K562 (cell line): ENCODE measurements around the gene KRT25. TPM values are rescaled to one million over a fixed set of nuclear protein-coding genes. Genes with fewer than 3 reads are reported as not detected.

Experiments used
- BRD4 ChIP-seq: fragments of 200-600 bp; sonication (generic); IDR thresholded peaks from 2 replicates; pipeline ENCODE4 v1.6.1; 2017; ENCODE audit warnings: inconsistent platforms
- ELF2 ChIP-seq: fragments of 250-450 bp; sonication (Bioruptor Pico); IDR thresholded peaks from 2 replicates; pipeline ENCODE4 v1.5.0; 2021; ENCODE audit warnings: mild to moderate bottlenecking
- HDAC3 ChIP-seq: fragments of 450-650 bp; IDR thresholded peaks from 2 replicates; pipeline ENCODE4 v1.6.1; 2018; ENCODE audit warnings: borderline replicate concordance, mild to moderate bottlenecking, moderate library complexity; ENCODE audit not compliant: partially characterized antibody
- JUND ChIP-seq, 2 experiments: IDR thresholded peaks; 2 replicates in 1 of 2; 3 replicates in 1 of 2; pipeline ENCODE4 v1.6.1; 2011; ENCODE audit warnings: borderline replicate concordance in 2 of 2, low read depth in 2 of 2, low read length in 2 of 2, improper control_type of control experiment in 1 of 2, missing biosample characterization in 1 of 2, missing genetic modification characterization in 1 of 2, missing genetic modification reagents in 1 of 2
- KAT8 ChIP-seq: fragments of 450-650 bp; IDR thresholded peaks from 2 replicates; pipeline ENCODE4 v1.6.1; 2016; ENCODE audit warnings: low read depth, mild to moderate bottlenecking
- MAZ ChIP-seq, 2 experiments: fragments of 450-650 bp in 1 of 2; sonication (generic) in 1 of 2; formaldehyde crosslinking; IDR thresholded peaks in 1 of 2; conservative IDR thresholded peaks in 1 of 2; 2 replicates each; pipeline versions ENCODE4 v1.4.0 to v1.5.0; 2020; ENCODE audit warnings: mild to moderate bottlenecking in 1 of 2, missing genetic modification reagents in 1 of 2
- MYC ChIP-seq, 2 experiments: fragments of 250-450 bp in 1 of 2; sonication (Bioruptor Pico) in 1 of 2; IDR thresholded peaks; 2 replicates each; pipeline versions ENCODE4 v1.5.1 to v1.6.1; 2012 to 2021; ENCODE audit warnings: low read depth in 2 of 2, borderline replicate concordance in 1 of 2, improper control_type of control experiment in 1 of 2, low read length in 1 of 2, mild to moderate bottlenecking in 1 of 2, moderate library complexity in 1 of 2
- RAD21 ChIP-seq, 2 experiments: fragments of 250-450 bp in 1 of 2; fragments of 450-650 bp in 1 of 2; sonication (Bioruptor Pico) in 1 of 2; formaldehyde crosslinking in 1 of 2; IDR thresholded peaks in 1 of 2; conservative IDR thresholded peaks in 1 of 2; 2 replicates each; pipeline versions ENCODE4 v1.4.0 to v1.8.0; 2020 to 2022; ENCODE audit warnings: mild to moderate bottlenecking in 2 of 2, moderate library complexity in 1 of 2
- RBM14 ChIP-seq: fragments of 200-400 bp; formaldehyde crosslinking; IDR thresholded peaks from 2 replicates; pipeline ENCODE4 v1.6.1; 2018; ENCODE audit warnings: low read depth, mild to moderate bottlenecking, low read length, moderate library complexity, borderline replicate concordance; ENCODE audit not compliant: insufficient read depth
- RBM34 ChIP-seq: fragments of 200-400 bp; formaldehyde crosslinking; IDR thresholded peaks from 2 replicates; pipeline ENCODE4 v1.6.1; 2018; ENCODE audit warnings: low read length, borderline replicate concordance; ENCODE audit not compliant: insufficient read depth
- TAF9B ChIP-seq: fragments of 450-650 bp; IDR thresholded peaks from 2 replicates; pipeline ENCODE4 v1.6.1; 2018; ENCODE audit warnings: mild to moderate bottlenecking; ENCODE audit not compliant: partially characterized antibody
- ZBTB7A ChIP-seq: IDR thresholded peaks from 2 replicates; pipeline ENCODE4 v1.6.1; 2011; ENCODE audit warnings: low read depth, mild to moderate bottlenecking, low read length, moderate library complexity, borderline replicate concordance; ENCODE audit not compliant: control insufficient read depth
- ZNF146 ChIP-seq: IDR thresholded peaks from one replicate; pipeline ENCODE4 v1.6.1; 2018; ENCODE audit warnings: missing compliant biosample characterization; ENCODE audit not compliant: unreplicated experiment
- ZNF197 ChIP-seq: fragments of 200-800 bp; sonication (Bioruptor generic); IDR thresholded peaks from 2 replicates; pipeline ENCODE4 v1.6.1; 2016; ENCODE audit warnings: low read depth, missing genetic modification characterization, missing compliant biosample characterization
- ZNF24 ChIP-seq: fragments of 450-650 bp; IDR thresholded peaks from 2 replicates; pipeline ENCODE4 v1.6.1; 2016
- ZNF274 ChIP-seq: IDR thresholded peaks from 2 replicates; pipeline ENCODE4 v1.6.1; 2011; ENCODE audit warnings: low read depth, mild to moderate bottlenecking, low read length, moderate library complexity, borderline replicate concordance
- ZNF3 ChIP-seq: fragments of 250-450 bp; sonication (Bioruptor Pico); IDR thresholded peaks from 2 replicates; pipeline ENCODE4 v1.5.0; 2021; ENCODE audit warnings: mild to moderate bottlenecking, moderate library complexity
- polyA plus RNA-seq, 8 experiments: library from polyadenylated mRNA; depleted of rRNA in 4 of 8; stranded (reverse) in 5 of 8; unstranded in 3 of 8; fragments of >200 nt; fragmentation: Nextera tagmentation in 2 of 8; fragmentation: Illumina TruSeq in 1 of 8; extraction: Ambion mirVana in 2 of 8; extraction: Trizol in 1 of 8; gene quantifications; 2 replicates each; pipeline versions ENCODE4 v1.2.1 to v1.2.3, GENCODE V29; 2011 to 2014; ENCODE audit warnings: inconsistent platforms in 1 of 8, missing spikeins in 1 of 8
- total RNA-seq, 7 experiments: library from RNA; depleted of rRNA in 6 of 7; stranded (reverse); fragments of >200 nt in 6 of 7; fragmentation: Illumina TruSeq in 2 of 7; extraction: Trizol in 2 of 7; gene quantifications; 2 replicates each; pipeline versions ENCODE4 v1.2.1 to v1.2.3, GENCODE V29; 2011 to 2021; ENCODE audit warnings: low replicate concordance in 1 of 7
- TF ChIP-seq, protein P1 (sequence below): fragments of 450-650 bp; IDR thresholded peaks from 2 replicates; pipeline ENCODE4 v1.6.1; 2017; ENCODE audit warnings: mild to moderate bottlenecking, moderate library complexity
- TF ChIP-seq, protein P2 (sequence below): fragments of 450-650 bp; IDR thresholded peaks from 2 replicates; pipeline ENCODE4 v1.6.1; 2016; ENCODE audit warnings: borderline replicate concordance
- TF ChIP-seq, protein P3 (sequence below): sonication (generic); formaldehyde crosslinking; IDR thresholded peaks from 2 replicates; pipeline ENCODE4 v1.8.1; 2022; ENCODE audit warnings: missing genetic modification reagents

Gene KRT25
- total and polyA plus RNA-seq, 9 of the 15 experiments (the other 6 are each of a cell fraction or from before 2014, with no cell fraction given): not detected

DNA sequence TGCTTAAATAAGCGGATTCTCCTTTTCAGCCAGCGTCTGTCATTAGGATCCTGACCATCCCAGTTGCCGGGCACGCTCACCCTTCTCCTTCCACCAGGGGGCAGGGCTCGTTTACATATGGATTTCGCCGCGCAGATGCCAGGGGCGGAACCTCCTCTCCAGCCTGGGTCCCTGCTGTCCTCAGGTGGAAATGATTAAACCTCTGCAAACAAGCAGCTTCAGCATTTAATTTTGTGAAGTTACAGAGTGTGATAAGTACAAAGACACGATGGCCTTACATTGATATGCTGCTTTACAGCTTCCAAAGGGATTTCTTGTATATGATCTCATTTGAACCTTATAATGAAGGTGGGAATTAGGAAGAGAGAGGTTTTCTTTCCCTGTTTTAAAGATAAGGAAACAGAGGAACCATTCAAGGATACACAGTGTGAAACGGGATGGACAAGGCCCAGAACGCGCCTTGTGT lies 48.5 kb upstream of the KRT25 start (continued):
- TF ChIP-seq MAZ (CRISPR knock-in tag; conservative IDR thresholded peaks at IDR 0.05 in 1 of 2, IDR thresholded peaks at IDR 0.05 in 1 of 2): no peak
- TF ChIP-seq JUND (IDR thresholded peaks at IDR 0.05; ENCODE audit: borderline replicate concordance, low read depth, low read length): peak; percentile 4; the same call in 1 of the 2 replicates
- no peak; the same call in 2 of the 3 replicates for TF ChIP-seq JUND (tag; IDR thresholded peaks at IDR 0.05; ENCODE audit: borderline replicate concordance, low read depth, low read length)
- TF ChIP-seq, protein P1, sequence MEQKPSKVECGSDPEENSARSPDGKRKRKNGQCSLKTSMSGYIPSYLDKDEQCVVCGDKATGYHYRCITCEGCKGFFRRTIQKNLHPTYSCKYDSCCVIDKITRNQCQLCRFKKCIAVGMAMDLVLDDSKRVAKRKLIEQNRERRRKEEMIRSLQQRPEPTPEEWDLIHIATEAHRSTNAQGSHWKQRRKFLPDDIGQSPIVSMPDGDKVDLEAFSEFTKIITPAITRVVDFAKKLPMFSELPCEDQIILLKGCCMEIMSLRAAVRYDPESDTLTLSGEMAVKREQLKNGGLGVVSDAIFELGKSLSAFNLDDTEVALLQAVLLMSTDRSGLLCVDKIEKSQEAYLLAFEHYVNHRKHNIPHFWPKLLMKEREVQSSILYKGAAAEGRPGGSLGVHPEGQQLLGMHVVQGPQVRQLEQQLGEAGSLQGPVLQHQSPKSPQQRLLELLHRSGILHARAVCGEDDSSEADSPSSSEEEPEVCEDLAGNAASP: no peak
- no peak for TF ChIP-seq ZNF3
- no peak for TF ChIP-seq ZNF197
- TF ChIP-seq ZNF274: no peak
- TF ChIP-seq RBM14: no peak
- TF ChIP-seq ZNF24: peak; percentile 37
- TF ChIP-seq HDAC3: no peak
- no peak for TF ChIP-seq ZNF146 (CRISPR knock-in tag)
- TF ChIP-seq ELF2 (CRISPR knock-in tag): no peak
- TF ChIP-seq ZBTB7A: no peak
- peak; percentile 34; the same call in 1 of the 2 replicates for TF ChIP-seq MYC (IDR thresholded peaks at IDR 0.05; ENCODE audit: low read depth, low read length)
- no peak for TF ChIP-seq MYC (CRISPR knock-in tag; IDR thresholded peaks at IDR 0.05; ENCODE audit: borderline replicate concordance, low read depth)
- TF ChIP-seq BRD4: no peak
- TF ChIP-seq, protein P2, sequence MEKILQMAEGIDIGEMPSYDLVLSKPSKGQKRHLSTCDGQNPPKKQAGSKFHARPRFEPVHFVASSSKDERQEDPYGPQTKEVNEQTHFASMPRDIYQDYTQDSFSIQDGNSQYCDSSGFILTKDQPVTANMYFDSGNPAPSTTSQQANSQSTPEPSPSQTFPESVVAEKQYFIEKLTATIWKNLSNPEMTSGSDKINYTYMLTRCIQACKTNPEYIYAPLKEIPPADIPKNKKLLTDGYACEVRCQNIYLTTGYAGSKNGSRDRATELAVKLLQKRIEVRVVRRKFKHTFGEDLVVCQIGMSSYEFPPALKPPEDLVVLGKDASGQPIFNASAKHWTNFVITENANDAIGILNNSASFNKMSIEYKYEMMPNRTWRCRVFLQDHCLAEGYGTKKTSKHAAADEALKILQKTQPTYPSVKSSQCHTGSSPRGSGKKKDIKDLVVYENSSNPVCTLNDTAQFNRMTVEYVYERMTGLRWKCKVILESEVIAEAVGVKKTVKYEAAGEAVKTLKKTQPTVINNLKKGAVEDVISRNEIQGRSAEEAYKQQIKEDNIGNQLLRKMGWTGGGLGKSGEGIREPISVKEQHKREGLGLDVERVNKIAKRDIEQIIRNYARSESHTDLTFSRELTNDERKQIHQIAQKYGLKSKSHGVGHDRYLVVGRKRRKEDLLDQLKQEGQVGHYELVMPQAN: no peak
- TF ChIP-seq, protein P3, sequence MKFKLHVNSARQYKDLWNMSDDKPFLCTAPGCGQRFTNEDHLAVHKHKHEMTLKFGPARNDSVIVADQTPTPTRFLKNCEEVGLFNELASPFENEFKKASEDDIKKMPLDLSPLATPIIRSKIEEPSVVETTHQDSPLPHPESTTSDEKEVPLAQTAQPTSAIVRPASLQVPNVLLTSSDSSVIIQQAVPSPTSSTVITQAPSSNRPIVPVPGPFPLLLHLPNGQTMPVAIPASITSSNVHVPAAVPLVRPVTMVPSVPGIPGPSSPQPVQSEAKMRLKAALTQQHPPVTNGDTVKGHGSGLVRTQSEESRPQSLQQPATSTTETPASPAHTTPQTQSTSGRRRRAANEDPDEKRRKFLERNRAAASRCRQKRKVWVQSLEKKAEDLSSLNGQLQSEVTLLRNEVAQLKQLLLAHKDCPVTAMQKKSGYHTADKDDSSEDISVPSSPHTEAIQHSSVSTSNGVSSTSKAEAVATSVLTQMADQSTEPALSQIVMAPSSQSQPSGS (CRISPR knock-in tag): no peak
- TF ChIP-seq RAD21 (CRISPR knock-in tag; conservative IDR thresholded peaks at IDR 0.05 in 1 of 2, IDR thresholded peaks at IDR 0.05 in 1 of 2): peak; percentile 90 to 96
- no peak for TF ChIP-seq KAT8
- no peak for TF ChIP-seq RBM34
- TF ChIP-seq TAF9B: no peak
